HG02938 (cell line): Measurements from ENCODE around the gene GET4.
"Not testable (repeated sequence)": the region's sequence is repeated elsewhere in the genome, so short reads cannot be mapped to it uniquely, and the experiment has no call there.

Source experiments
- ATAC-seq: cut with Tn5 transposase; IDR thresholded peaks from one replicate; pipeline ENCODE4 v1.9.1; 2021; ENCODE audit warnings: mild to moderate bottlenecking, moderate library complexity; ENCODE audit not compliant: unreplicated experiment

The GET4 gene

GRCh38 chr7:868189-868486 is 8.2 kb upstream of the GET4 start:
- no peak for ATAC-seq

DNA sequence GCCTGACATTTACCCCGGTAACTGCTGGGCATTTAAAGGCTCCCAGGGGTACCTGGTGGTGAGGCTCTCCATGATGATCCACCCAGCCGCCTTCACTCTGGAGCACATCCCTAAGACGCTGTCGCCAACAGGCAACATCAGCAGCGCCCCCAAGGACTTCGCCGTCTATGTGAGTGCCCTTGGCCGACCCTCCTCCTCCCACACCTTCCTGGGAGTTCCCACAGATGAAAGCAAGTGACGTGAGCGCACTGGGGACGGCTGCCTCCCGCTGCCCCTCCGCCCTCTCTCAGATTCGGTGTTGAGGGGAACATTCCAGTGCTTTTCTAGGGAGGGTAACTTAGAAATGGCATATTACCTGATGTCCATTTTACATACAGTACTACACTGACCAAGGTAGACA is 7.0 kb upstream of the GET4 start:
- no peak for ATAC-seq

- ATAC-seq = no peak
Measured at GRCh38 chr7:871900-872537, 4.3 kb upstream of the GET4 start.

GRCh38 chr7:872685-873084 is 3.7 kb upstream of the GET4 start:
- not testable (repeated sequence) for ATAC-seq

DNA sequence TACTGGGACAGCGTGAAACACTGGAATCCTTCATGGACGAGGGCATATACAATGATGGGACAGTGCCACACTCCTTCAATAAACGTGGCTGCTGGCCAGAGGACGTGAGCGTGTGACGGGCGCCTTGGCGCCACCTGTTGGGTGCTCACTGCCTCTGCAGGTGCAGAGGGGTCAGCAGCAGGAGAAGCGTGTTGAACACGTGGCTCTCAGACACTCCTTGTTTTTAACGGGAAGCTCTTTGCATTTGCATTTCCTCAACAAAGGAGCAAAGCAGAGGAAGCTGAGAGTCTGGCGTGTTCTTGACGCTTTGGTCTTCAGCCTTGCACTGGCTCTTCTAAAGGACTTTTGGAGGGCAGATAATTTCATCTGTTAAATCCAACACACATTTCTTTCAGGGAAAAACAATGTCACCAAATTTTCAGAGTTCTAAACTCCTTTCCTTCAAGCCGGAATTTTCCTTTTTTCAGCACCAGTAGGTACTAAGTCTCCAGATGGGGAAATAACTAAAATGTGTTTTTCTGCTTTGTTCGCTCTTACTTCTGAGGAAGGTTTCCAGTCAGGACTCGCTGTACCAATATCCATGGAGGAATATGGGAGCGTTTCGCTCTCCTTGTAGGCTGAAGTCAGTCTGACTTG is 2.9 kb upstream of the GET4 start:
- ATAC-seq = no peak

GRCh38 chr7:874031-874749 is 2.2 kb upstream of the GET4 start:
- no peak for ATAC-seq

GRCh38 chr7:875051-875450 is 1.3 kb upstream of the GET4 start:
- no peak for ATAC-seq

GRCh38 chr7:875476-876076 is 778 bp upstream of the GET4 start:
- ATAC-seq = no peak

GRCh38 chr7:876972-877311 is 588 bp downstream of the GET4 start:
- ATAC-seq = peak; percentile 32

DNA sequence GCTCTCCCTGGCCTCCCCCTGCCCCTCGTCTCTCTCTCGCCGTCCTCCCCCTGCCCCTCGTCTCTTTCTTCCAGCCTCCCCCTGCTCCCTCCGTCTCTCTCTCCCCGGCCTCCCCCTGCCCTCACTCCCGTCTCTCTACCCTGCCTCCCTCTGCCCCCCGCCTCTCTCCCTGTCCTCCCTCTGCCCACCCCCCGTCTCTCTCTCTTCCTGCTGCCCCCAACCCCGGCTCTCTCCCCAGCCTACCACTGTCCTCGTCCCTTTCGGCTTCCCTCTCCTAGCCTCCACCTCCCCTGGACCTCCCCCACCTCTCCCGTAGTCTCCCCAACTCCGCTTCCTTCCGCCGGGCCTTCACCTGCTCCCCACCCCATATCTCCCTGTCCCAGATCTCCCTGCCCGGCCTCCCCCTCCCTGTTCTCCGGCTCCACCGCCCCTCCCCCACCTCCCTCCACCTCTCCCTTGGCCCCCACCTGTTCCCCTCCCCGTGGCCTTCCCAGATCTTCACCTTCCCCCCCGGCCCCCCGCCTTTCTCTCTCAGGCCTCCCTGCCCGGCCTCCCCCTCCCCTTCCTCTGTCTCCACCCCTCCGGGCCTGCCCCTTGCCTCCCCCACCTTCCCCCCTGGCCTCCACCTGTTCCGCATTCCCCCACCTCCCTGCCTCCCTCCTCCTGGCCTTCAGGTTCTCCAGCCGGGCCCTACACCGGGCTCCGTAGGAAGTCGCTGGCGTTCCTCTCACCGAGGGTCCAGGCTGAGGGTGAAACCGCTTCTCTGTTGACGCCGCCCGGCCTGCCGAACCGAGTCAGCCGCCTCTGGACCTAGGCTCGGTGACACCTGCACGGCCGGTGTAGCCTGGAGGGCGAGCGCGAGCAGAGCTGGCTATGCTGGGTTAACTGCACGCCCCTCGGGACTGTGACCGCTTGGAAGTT is 1.2 kb downstream of the GET4 start:
- ATAC-seq = no peak

- ATAC-seq = no peak
Measured at GRCh38 chr7:879093-879492, 2.7 kb downstream of the GET4 start.

- no peak for ATAC-seq
Measured at GRCh38 chr7:879706-880105, 3.4 kb downstream of the GET4 start.

DNA sequence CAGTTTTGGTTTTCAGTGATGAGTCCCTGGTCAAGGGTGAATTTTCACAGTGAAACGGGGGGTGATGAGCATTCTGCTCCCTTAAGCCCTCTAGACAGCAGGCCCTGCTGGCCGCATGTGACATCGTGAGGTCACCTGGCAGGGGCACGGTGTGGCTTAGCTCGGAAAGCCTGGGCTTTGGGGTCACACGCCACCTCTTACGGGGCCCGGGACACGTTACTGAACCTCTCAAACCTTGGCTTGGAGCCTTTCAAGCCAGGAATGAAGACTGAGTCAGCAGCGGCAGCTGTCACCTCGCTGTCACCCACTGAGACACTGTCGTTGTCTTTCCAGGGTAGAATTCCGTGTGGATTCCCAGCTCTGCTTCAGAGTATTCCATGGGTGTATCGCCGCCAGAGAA is 4.1 kb downstream of the GET4 start:
- ATAC-seq = no peak

- no peak for ATAC-seq
Measured at GRCh38 chr7:881441-882234, 5.3 kb downstream of the GET4 start.

- ATAC-seq = no peak
Measured at GRCh38 chr7:882336-883035, 6.1 kb downstream of the GET4 start.

DNA sequence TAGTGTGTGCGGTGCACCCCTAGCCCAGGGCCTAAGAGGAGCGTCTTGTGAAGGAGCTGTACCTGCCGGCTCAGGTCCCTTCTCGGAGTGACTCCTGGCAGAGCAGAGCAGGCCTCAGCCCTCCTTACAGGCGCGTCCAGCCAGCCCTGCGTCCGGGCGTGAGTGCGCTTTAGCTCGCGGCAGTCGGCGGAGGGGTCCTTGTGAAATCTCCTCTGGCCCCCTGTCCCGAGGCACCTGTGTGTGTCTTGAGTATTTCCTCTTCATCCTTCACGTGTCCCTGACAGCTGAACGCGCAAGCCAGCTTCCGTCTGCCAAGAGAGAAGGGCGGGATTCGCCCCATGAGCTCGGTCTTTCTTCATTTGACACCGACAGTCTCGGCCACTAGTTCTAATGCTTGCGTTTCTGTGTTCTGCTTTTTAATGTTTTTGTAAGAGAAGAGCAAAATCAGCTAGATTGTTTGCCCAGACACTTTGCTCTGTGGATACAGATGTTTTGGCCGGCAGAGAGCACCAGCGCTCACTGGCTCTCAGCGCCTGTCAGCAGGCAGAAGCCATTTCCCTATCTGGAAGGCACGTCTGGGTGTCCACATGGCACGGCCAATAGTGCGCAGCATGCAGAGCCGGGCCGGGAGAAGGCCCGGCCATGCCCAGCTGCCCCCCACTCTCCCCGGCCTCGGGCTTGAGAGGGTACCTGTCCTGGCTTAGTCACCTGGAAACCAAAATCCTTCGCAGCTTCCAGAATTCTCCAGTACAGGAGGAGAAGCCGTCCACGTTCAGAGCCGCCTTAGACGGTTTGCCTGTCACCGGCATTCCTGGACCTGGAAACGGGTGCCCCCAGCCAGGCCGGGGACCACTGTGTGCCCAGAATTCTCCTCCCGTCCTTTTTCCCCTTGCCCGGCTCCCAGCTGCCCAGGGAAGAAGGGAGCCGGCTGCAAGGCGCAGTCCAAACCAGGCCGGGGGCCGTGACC is 7.0 kb downstream of the GET4 start:
- ATAC-seq = no peak

DNA sequence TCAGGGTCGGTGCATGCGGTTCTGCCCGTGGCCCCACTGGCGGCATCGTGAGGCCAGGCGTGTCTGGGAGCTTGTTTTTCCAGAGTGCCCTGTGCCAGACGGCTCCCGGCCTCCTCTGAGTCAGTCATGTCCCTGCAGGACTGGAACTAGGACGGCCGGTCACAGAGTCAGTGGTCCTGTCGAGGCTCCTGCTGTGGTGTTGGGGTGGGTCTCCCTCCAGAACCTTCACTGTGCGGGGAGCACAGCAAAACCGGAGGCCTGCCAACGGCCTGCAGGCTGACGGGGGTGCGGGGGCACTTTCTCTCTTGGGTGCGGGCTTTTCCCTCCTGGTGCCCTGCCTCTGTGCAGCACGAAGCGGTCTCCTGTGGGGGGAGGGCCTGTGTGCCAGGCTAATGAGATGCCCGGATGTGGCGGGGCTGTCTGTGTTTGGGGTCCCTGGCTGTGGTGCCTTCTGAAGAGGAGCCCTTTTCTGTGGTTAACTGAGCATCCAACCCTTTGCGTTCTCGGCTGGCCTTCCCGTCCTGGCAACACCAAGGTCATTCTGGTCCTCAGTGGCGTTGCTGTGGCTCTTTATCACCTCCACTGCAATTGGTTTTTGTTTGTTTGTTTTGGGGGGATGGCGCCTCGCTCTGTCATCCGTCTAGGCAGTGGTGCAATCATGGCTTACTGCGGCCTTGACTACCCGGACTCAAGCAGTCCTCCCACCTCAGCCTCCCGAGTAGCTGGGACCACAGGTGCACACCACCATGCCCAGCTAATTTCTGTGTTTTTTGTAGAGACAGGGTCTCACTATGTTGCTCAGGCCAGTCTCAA is 8.0 kb downstream of the GET4 start:
- no peak for ATAC-seq
